Measurements from ENCODE around the gene KRT77. TPM values are rescaled to one million over a fixed set of nuclear protein-coding genes. Genes with fewer than 3 reads are reported as not detected.

KRT77 gene
- total and polyA plus RNA-seq, 10 of the 15 experiments (the other 5 are each of a cell fraction or from before 2014, with no cell fraction given) = not detected

DNA sequence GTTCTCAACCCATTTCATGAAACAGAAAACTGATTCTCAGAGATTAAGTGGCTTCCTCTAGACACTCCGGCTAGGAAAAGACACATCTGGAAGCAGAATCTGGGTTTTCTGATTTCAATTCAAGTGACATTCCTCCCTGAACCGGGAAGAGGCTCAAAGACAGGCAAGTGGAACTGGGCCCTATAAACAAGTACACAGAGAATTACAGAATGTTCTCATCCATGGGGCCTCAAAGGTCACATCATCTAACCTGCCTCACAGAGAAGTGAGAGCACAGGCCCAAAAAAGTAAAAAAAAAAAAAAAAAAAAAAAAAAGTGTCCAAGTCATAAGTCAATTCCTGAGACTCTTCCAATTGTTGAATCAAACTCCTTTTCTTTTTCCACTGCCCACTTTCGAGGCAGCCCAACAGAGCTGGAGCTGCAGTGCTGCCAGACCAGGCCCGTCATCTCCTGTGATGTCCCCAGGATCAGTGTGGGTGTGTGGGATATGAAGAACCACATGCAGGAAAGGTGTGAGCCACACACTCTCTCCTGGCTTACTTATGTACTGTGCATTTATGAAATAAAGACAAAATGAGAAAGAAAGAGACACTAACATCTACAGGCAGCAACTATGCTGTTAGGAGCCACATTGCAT, 20.3 kb downstream of the KRT77 start:
- 26% methylated on average over 4 of the region's 4 CpGs for WGBS (ENCODE audit: insufficient coverage, insufficient replicate concordance, low lambda C conversion rate, missing lambda C conversion rate)
- peaks cover 4 to 8% of the 10 kb centered on the region in 2 experiments for H3K27me3 ChIP-seq (replicated peaks in 1 of 2; ENCODE audit: control insufficient read depth in 2 of 2, insufficient read depth in 2 of 2, low read length in 1 of 2)
- ATAC-seq (no peak), DNase-seq (ENCODE audit: low read depth, low spot score) (no peak), FAIRE-seq (no peak)
- no peak for TF ChIP-seq LARP7 (IDR thresholded peaks at IDR 0.05)
- TF ChIP-seq YY1 (IDR thresholded peaks at IDR 0.05; ENCODE audit: low read depth, low read length) = no peak
- TF ChIP-seq EED (IDR thresholded peaks at IDR 0.05; ENCODE audit: low read depth) = no peak
- TF ChIP-seq, protein P1, sequence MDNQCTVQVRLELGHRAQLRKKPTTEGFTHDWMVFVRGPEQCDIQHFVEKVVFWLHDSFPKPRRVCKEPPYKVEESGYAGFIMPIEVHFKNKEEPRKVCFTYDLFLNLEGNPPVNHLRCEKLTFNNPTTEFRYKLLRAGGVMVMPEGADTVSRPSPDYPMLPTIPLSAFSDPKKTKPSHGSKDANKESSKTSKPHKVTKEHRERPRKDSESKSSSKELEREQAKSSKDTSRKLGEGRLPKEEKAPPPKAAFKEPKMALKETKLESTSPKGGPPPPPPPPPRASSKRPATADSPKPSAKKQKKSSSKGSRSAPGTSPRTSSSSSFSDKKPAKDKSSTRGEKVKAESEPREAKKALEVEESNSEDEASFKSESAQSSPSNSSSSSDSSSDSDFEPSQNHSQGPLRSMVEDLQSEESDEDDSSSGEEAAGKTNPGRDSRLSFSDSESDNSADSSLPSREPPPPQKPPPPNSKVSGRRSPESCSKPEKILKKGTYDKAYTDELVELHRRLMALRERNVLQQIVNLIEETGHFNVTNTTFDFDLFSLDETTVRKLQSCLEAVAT (IDR thresholded peaks at IDR 0.05) = no peak
- TF ChIP-seq, protein P2, sequence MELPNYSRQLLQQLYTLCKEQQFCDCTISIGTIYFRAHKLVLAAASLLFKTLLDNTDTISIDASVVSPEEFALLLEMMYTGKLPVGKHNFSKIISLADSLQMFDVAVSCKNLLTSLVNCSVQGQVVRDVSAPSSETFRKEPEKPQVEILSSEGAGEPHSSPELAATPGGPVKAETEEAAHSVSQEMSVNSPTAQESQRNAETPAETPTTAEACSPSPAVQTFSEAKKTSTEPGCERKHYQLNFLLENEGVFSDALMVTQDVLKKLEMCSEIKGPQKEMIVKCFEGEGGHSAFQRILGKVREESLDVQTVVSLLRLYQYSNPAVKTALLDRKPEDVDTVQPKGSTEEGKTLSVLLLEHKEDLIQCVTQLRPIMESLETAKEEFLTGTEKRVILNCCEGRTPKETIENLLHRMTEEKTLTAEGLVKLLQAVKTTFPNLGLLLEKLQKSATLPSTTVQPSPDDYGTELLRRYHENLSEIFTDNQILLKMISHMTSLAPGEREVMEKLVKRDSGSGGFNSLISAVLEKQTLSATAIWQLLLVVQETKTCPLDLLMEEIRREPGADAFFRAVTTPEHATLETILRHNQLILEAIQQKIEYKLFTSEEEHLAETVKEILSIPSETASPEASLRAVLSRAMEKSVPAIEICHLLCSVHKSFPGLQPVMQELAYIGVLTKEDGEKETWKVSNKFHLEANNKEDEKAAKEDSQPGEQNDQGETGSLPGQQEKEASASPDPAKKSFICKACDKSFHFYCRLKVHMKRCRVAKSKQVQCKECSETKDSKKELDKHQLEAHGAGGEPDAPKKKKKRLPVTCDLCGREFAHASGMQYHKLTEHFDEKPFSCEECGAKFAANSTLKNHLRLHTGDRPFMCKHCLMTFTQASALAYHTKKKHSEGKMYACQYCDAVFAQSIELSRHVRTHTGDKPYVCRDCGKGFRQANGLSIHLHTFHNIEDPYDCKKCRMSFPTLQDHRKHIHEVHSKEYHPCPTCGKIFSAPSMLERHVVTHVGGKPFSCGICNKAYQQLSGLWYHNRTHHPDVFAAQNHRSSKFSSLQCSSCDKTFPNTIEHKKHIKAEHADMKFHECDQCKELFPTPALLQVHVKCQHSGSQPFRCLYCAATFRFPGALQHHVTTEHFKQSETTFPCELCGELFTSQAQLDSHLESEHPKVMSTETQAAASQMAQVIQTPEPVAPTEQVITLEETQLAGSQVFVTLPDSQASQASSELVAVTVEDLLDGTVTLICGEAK (IDR thresholded peaks at IDR 0.05; ENCODE audit: borderline replicate concordance) = no peak
- TF ChIP-seq, protein P3, sequence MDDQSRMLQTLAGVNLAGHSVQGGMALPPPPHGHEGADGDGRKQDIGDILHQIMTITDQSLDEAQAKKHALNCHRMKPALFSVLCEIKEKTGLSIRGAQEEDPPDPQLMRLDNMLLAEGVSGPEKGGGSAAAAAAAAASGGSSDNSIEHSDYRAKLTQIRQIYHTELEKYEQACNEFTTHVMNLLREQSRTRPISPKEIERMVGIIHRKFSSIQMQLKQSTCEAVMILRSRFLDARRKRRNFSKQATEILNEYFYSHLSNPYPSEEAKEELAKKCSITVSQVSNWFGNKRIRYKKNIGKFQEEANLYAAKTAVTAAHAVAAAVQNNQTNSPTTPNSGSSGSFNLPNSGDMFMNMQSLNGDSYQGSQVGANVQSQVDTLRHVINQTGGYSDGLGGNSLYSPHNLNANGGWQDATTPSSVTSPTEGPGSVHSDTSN (IDR thresholded peaks at IDR 0.05; ENCODE audit: insufficient replicate concordance, low read depth, low read length) = no peak
- RAD21 ChIA-PET (ENCODE audit: unreplicated experiment) = no interaction called here
- no peaks in the 10 kb centered on the region for H3K4me1 ChIP-seq (ENCODE audit: control insufficient read depth, insufficient read depth, low read length)
- no peak overlapping the region for H2AFZ ChIP-seq (ENCODE audit: control insufficient read depth, low read depth, low read length)
- H3K36me3 ChIP-seq (ENCODE audit: control insufficient read depth in 2 of 2, insufficient read depth in 2 of 2, low read length in 1 of 2) = no peaks in the 10 kb centered on the region
- no peak overlapping the region for H3K4me3 ChIP-seq
- H3K4me2 ChIP-seq (ENCODE audit: control insufficient read depth, insufficient read depth) = no peak overlapping the region
- no peak overlapping the region for H3K27ac ChIP-seq (ENCODE audit: control insufficient read depth, insufficient read depth)
- H3K9ac ChIP-seq (ENCODE audit: control insufficient read depth, insufficient read depth, low read length) = no peak overlapping the region
- BruUV-seq (replicated peaks) = no TSS peak
- peaks cover 4% of the 10 kb centered on the region; the same call in 1 of the 2 replicates for H4K20me1 ChIP-seq (ENCODE audit: control insufficient read depth, insufficient read depth)
- CTCF ChIA-PET = no interaction called here
- intact Hi-C loops (cut with micrococcal nuclease; ENCODE audit: unreplicated experiment) (no loop called here), in situ Hi-C loops (cut with MboI) (no loop called here)
- no peaks in the 10 kb centered on the region for H3K9me3 ChIP-seq (replicated peaks; ENCODE audit: control insufficient read depth, insufficient read depth, low read length)
- SMC1A ChIA-PET (ENCODE audit: uncharacterized antibody, unreplicated experiment) = interaction anchor here (0.7 kb wide), 1 partner anchor 10 kb away, joined by 3 read pairs; no protein-coding TSS in a partner anchor
- no peaks in the 10 kb centered on the region for H3K79me2 ChIP-seq (ENCODE audit: control insufficient read depth, insufficient read depth, low read length)
- POLR2A ChIA-PET = interaction anchor here (0.6 kb wide), 1 partner anchor 1129 kb away, joined by 4 read pairs; no protein-coding TSS in a partner anchor

Data from GM12878 (cell line).